GM19372 (cell line): ENCODE data around the gene STK10.

Source experiments
- ATAC-seq: cut with Tn5 transposase; IDR thresholded peaks from one replicate; pipeline ENCODE4 v1.9.1; 2021; ENCODE audit warnings: mild to moderate bottlenecking, low read depth, moderate library complexity; ENCODE audit not compliant: unreplicated experiment

STK10 gene

GRCh38 chr5:172189693-172190296, 1.8 kb upstream of the STK10 start:
- ATAC-seq: no peak

- no peak for ATAC-seq
Measured at GRCh38 chr5:172188893-172189692, 1.1 kb upstream of the STK10 start.

- peak; percentile 28 for ATAC-seq
Measured at GRCh38 chr5:172187118-172188032, 649 bp downstream of the STK10 start.

- ATAC-seq: no peak
Measured at GRCh38 chr5:172186114-172186695, 1.8 kb downstream of the STK10 start.

GRCh38 chr5:172185096-172185461, 2.9 kb downstream of the STK10 start:
- ATAC-seq: no peak

- no peak for ATAC-seq
Measured at GRCh38 chr5:172183881-172184280, 4.1 kb downstream of the STK10 start.

- no peak for ATAC-seq
Measured at GRCh38 chr5:172182291-172182690, 5.7 kb downstream of the STK10 start.

GRCh38 chr5:172180936-172181335, 7.1 kb downstream of the STK10 start:
- no peak for ATAC-seq

- ATAC-seq: no peak
Measured at GRCh38 chr5:172178991-172179989, 8.7 kb downstream of the STK10 start.

- no peak for ATAC-seq
Measured at GRCh38 chr5:172178301-172178987, 9.6 kb downstream of the STK10 start.

GRCh38 chr5:172177176-172177575, 10.8 kb downstream of the STK10 start:
- no peak for ATAC-seq

GRCh38 chr5:172175263-172175719, 12.7 kb downstream of the STK10 start:
- peak; percentile 50 for ATAC-seq

- ATAC-seq: no peak
Measured at GRCh38 chr5:172173564-172174153, 14.4 kb downstream of the STK10 start.

- no peak for ATAC-seq
Measured at GRCh38 chr5:172172912-172173563, 15.0 kb downstream of the STK10 start.

- ATAC-seq: no peak
Measured at GRCh38 chr5:172171118-172171517, 16.9 kb downstream of the STK10 start.

- ATAC-seq: no peak
Measured at GRCh38 chr5:172170251-172170701, 17.7 kb downstream of the STK10 start.

GRCh38 chr5:172169216-172169615, 18.8 kb downstream of the STK10 start:
- ATAC-seq: no peak

GRCh38 chr5:172168311-172168710, 19.7 kb downstream of the STK10 start:
- ATAC-seq: no peak
